ENCODE measurements around the gene ATP5F1E. TPM values are rescaled to one million over a fixed set of nuclear protein-coding genes. Genes with fewer than 3 reads are reported as not detected.

The ATP5F1E gene
- total and polyA plus RNA-seq, 9 of the 15 experiments (the other 6 are each of a cell fraction or from before 2014, with no cell fraction given) = 60.3 to 162 (median 113) TPM

DNA sequence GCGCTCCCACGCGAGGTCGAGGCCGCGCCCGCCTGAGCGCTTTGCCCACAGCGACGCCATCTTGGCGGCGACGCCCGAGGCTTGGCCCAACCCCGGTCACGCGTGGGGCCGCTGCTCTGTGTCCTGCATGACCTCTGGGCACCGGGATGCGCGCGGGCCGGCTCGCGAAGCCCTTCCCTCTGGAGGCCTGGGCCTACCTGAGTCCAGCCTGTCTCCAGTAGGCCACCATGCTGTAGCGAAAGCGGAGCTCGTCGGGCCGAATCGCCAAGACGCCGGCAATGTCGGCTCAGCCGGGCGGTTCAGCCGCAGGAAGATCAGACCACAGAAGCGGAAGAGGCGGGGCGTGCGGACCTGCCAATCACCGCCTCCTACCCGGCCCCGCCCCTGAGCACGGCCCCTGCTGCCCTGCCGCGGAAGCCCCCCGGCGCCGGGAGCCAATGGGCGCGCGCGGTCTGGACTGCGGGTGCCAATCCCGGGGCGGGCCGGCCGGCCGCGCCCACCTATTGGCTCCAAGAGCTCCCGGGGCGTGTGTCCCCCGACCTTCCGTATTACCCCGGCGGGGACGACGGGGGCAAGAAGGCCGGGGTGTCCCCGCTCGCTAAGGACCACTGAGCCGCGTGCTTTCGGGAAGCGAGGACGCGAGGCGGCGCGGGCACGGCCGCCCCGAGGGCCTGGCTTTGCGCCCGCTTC lies at the start of gene ATP5F1E (continued):
- TF ChIP-seq CREB1 (IDR thresholded peaks at IDR 0.05) = no peak; the same call in 1 of the 2 replicates
- TF ChIP-seq CREB1 (CRISPR knock-in tag; IDR thresholded peaks at IDR 0.05) = no peak
- TF ChIP-seq, protein P1, sequence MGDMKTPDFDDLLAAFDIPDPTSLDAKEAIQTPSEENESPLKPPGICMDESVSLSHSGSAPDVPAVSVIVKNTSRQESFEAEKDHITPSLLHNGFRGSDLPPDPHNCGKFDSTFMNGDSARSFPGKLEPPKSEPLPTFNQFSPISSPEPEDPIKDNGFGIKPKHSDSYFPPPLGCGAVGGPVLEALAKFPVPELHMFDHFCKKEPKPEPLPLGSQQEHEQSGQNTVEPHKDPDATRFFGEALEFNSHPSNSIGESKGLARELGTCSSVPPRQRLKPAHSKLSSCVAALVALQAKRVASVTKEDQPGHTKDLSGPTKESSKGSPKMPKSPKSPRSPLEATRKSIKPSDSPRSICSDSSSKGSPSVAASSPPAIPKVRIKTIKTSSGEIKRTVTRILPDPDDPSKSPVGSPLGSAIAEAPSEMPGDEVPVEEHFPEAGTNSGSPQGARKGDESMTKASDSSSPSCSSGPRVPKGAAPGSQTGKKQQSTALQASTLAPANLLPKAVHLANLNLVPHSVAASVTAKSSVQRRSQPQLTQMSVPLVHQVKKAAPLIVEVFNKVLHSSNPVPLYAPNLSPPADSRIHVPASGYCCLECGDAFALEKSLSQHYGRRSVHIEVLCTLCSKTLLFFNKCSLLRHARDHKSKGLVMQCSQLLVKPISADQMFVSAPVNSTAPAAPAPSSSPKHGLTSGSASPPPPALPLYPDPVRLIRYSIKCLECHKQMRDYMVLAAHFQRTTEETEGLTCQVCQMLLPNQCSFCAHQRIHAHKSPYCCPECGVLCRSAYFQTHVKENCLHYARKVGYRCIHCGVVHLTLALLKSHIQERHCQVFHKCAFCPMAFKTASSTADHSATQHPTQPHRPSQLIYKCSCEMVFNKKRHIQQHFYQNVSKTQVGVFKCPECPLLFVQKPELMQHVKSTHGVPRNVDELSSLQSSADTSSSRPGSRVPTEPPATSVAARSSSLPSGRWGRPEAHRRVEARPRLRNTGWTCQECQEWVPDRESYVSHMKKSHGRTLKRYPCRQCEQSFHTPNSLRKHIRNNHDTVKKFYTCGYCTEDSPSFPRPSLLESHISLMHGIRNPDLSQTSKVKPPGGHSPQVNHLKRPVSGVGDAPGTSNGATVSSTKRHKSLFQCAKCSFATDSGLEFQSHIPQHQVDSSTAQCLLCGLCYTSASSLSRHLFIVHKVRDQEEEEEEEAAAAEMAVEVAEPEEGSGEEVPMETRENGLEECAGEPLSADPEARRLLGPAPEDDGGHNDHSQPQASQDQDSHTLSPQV (IDR thresholded peaks at IDR 0.05) = peak; percentile 100
- peak; percentile 43; the same call in 1 of the 2 replicates for TF ChIP-seq CHD2 (IDR thresholded peaks at IDR 0.05; ENCODE audit: low read depth, low read length)
- TF ChIP-seq NFXL1 (CRISPR knock-in tag; IDR thresholded peaks at IDR 0.05) = peak; percentile 92
- peak; percentile 98 for TF ChIP-seq E2F3 (CRISPR knock-in tag; IDR thresholded peaks at IDR 0.05)
- 0 out of 2 replicates have a peak, but pooled peaks have one; percentile 39 for TF ChIP-seq NR1H2 (CRISPR knock-in tag; IDR thresholded peaks at IDR 0.05)
- TF ChIP-seq, protein P2, sequence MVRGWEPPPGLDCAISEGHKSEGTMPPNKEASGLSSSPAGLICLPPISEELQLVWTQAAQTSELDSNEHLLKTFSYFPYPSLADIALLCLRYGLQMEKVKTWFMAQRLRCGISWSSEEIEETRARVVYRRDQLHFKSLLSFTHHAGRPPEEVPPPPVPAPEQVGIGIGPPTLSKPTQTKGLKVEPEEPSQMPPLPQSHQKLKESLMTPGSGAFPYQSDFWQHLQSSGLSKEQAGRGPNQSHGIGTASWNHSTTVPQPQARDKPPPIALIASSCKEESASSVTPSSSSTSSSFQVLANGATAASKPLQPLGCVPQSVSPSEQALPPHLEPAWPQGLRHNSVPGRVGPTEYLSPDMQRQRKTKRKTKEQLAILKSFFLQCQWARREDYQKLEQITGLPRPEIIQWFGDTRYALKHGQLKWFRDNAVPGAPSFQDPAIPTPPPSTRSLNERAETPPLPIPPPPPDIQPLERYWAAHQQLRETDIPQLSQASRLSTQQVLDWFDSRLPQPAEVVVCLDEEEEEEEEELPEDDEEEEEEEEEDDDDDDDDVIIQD (CRISPR knock-in tag; IDR thresholded peaks at IDR 0.05) = peak; percentile 95
- no peak for TF ChIP-seq POU5F1 (IDR thresholded peaks at IDR 0.05; ENCODE audit: borderline replicate concordance, low read depth, low read length, partially characterized antibody)
- TF ChIP-seq, protein P3, sequence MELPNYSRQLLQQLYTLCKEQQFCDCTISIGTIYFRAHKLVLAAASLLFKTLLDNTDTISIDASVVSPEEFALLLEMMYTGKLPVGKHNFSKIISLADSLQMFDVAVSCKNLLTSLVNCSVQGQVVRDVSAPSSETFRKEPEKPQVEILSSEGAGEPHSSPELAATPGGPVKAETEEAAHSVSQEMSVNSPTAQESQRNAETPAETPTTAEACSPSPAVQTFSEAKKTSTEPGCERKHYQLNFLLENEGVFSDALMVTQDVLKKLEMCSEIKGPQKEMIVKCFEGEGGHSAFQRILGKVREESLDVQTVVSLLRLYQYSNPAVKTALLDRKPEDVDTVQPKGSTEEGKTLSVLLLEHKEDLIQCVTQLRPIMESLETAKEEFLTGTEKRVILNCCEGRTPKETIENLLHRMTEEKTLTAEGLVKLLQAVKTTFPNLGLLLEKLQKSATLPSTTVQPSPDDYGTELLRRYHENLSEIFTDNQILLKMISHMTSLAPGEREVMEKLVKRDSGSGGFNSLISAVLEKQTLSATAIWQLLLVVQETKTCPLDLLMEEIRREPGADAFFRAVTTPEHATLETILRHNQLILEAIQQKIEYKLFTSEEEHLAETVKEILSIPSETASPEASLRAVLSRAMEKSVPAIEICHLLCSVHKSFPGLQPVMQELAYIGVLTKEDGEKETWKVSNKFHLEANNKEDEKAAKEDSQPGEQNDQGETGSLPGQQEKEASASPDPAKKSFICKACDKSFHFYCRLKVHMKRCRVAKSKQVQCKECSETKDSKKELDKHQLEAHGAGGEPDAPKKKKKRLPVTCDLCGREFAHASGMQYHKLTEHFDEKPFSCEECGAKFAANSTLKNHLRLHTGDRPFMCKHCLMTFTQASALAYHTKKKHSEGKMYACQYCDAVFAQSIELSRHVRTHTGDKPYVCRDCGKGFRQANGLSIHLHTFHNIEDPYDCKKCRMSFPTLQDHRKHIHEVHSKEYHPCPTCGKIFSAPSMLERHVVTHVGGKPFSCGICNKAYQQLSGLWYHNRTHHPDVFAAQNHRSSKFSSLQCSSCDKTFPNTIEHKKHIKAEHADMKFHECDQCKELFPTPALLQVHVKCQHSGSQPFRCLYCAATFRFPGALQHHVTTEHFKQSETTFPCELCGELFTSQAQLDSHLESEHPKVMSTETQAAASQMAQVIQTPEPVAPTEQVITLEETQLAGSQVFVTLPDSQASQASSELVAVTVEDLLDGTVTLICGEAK (IDR thresholded peaks at IDR 0.05) = peak; percentile 81
- TF ChIP-seq, protein P3 (CRISPR knock-in tag; IDR thresholded peaks at IDR 0.05) = no peak
- TF ChIP-seq, protein P4, sequence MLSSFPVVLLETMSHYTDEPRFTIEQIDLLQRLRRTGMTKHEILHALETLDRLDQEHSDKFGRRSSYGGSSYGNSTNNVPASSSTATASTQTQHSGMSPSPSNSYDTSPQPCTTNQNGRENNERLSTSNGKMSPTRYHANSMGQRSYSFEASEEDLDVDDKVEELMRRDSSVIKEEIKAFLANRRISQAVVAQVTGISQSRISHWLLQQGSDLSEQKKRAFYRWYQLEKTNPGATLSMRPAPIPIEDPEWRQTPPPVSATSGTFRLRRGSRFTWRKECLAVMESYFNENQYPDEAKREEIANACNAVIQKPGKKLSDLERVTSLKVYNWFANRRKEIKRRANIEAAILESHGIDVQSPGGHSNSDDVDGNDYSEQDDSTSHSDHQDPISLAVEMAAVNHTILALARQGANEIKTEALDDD (IDR thresholded peaks at IDR 0.05) = no peak
